WTC11 (cell line): ENCODE data around the gene SMIM38. TPM values are rescaled to one million over a fixed set of nuclear protein-coding genes. Genes with fewer than 3 reads are reported as not detected.

ENCODE experiments used
- ATAC-seq: fragments of 200-7000 bp; cut with Tn5 transposase; 2 replicates; pipeline ENCODE4 v1.10.0; 2021; ENCODE audit warnings: mild to moderate bottlenecking, moderate library complexity
- CTCF ChIA-PET: fragments of 300-600 bp; sonication (Branson Sonifier 250); formaldehyde crosslinking; loops from one replicate; lab custom pipeline; 2021; ENCODE audit warnings: antibody characterized with exemption; lab: Charles Lee
- POLR2A ChIA-PET: fragments of 350-600 bp; sonication (Branson Sonifier 250); formaldehyde crosslinking; loops from one replicate; lab custom pipeline; 2021; ENCODE audit warnings: antibody characterized with exemption; lab: Charles Lee
- DNase-seq: peaks from one replicate; pipeline ENCODE4 v3.0.0; 2021; ENCODE audit warnings: low spot score
- H3K27ac Mint-ChIP-seq: 2 replicates; pipeline ENCODE4 v1.8.0; 2021; ENCODE audit warnings: mixed read lengths
- H3K27me3 Mint-ChIP-seq: 2 replicates; pipeline ENCODE4 v1.8.0; 2021; ENCODE audit warnings: low read depth, mild to moderate bottlenecking, moderate library complexity, mixed read lengths
- H3K36me3 Mint-ChIP-seq: 2 replicates; pipeline ENCODE4 v1.8.0; 2021; ENCODE audit warnings: mixed read lengths
- H3K4me1 Mint-ChIP-seq: 2 replicates; pipeline ENCODE4 v1.8.0; 2022; ENCODE audit warnings: mixed read lengths
- H3K4me3 Mint-ChIP-seq: 2 replicates; pipeline ENCODE4 v1.8.0; 2021; ENCODE audit warnings: mild to moderate bottlenecking, moderate library complexity, mixed read lengths
- H3K9me3 Mint-ChIP-seq: 2 replicates; pipeline ENCODE4 v1.8.0; 2021; ENCODE audit warnings: mixed read lengths
- CBFB ChIP-seq: sonication (generic); formaldehyde crosslinking; IDR thresholded peaks from 2 replicates; pipeline ENCODE4 v1.8.1; 2022; ENCODE audit warnings: mild to moderate bottlenecking, low read depth, missing genetic modification reagents
- CREB1 ChIP-seq: sonication (generic); formaldehyde crosslinking; IDR thresholded peaks from 2 replicates; pipeline ENCODE4 v1.8.0; 2023; ENCODE audit warnings: mild to moderate bottlenecking, missing genetic modification reagents
- EMX1 ChIP-seq: fragments of 250-450 bp; sonication (Bioruptor Pico); IDR thresholded peaks from 2 replicates; pipeline ENCODE4 v1.8.0; 2021; ENCODE audit warnings: mild to moderate bottlenecking
- FOXK1 ChIP-seq: sonication (generic); formaldehyde crosslinking; IDR thresholded peaks from 2 replicates; pipeline ENCODE4 v1.8.0; 2022; ENCODE audit warnings: mild to moderate bottlenecking, moderate library complexity, missing genetic modification reagents
- FOXP1 ChIP-seq: sonication (generic); formaldehyde crosslinking; IDR thresholded peaks from 2 replicates; pipeline ENCODE4 v1.8.0; 2022; ENCODE audit warnings: missing genetic modification reagents, mild to moderate bottlenecking, moderate library complexity, borderline replicate concordance
- JAZF1 ChIP-seq: fragments of 250-450 bp; sonication (Bioruptor Pico); IDR thresholded peaks from 2 replicates; pipeline ENCODE4 v1.9.0; 2021; ENCODE audit warnings: moderate library complexity, mild to moderate bottlenecking, inconsistent platforms
- NFATC4 ChIP-seq: fragments of 250-450 bp; sonication (Bioruptor Pico); IDR thresholded peaks from 2 replicates; pipeline ENCODE4 v1.9.0; 2021; ENCODE audit warnings: mild to moderate bottlenecking
- NR1H2 ChIP-seq: sonication (generic); formaldehyde crosslinking; IDR thresholded peaks from 2 replicates; pipeline ENCODE4 v1.9.0; 2021; ENCODE audit warnings: mild to moderate bottlenecking, moderate library complexity, missing genetic modification reagents
- ZNF138 ChIP-seq: sonication (generic); formaldehyde crosslinking; conservative IDR thresholded peaks from 2 replicates; pipeline ENCODE4 v1.8.1; 2022; ENCODE audit warnings: mild to moderate bottlenecking, moderate library complexity, missing genetic modification reagents
- ZNF219 ChIP-seq: sonication (generic); formaldehyde crosslinking; IDR thresholded peaks from 2 replicates; pipeline ENCODE4 v1.8.0; 2023; ENCODE audit warnings: missing genetic modification reagents, mild to moderate bottlenecking, borderline replicate concordance
- ZNF396 ChIP-seq: fragments of 250-450 bp; sonication (Bioruptor Pico); IDR thresholded peaks from 2 replicates; pipeline ENCODE4 v1.8.0; 2021; ENCODE audit warnings: mild to moderate bottlenecking, moderate library complexity, borderline replicate concordance
- ZNF416 ChIP-seq: fragments of 250-450 bp; sonication (Bioruptor Pico); IDR thresholded peaks from 2 replicates; pipeline ENCODE4 v1.9.0; 2021; ENCODE audit warnings: mild to moderate bottlenecking, inconsistent platforms
- ZNF671 ChIP-seq: fragments of 250-450 bp; sonication (Bioruptor Pico); IDR thresholded peaks from 2 replicates; pipeline ENCODE4 v1.8.0; 2021; ENCODE audit warnings: mild to moderate bottlenecking
- total RNA-seq: library from RNA; stranded (reverse); gene quantifications from 3 replicates; pipeline ENCODE4 v1.2.3, GENCODE V29; 2021
- TF ChIP-seq, protein P1 (sequence below): fragments of 250-450 bp; sonication (Bioruptor Pico); conservative IDR thresholded peaks from 2 replicates; pipeline ENCODE4 v1.9.0; 2021; ENCODE audit warnings: mild to moderate bottlenecking
- TF ChIP-seq, protein P2 (sequence below): sonication (generic); formaldehyde crosslinking; IDR thresholded peaks from 2 replicates; pipeline ENCODE4 v1.8.1; 2022; ENCODE audit warnings: missing genetic modification reagents, borderline replicate concordance
- TF ChIP-seq, protein P3 (sequence below): sonication (generic); formaldehyde crosslinking; IDR thresholded peaks from 2 replicates; pipeline ENCODE4 v1.8.0; 2023; ENCODE audit warnings: mild to moderate bottlenecking, missing genetic modification reagents
- TF ChIP-seq, protein P4 (sequence below): sonication (generic); formaldehyde crosslinking; conservative IDR thresholded peaks from 2 replicates; pipeline ENCODE4 v1.8.1; 2023; ENCODE audit warnings: mild to moderate bottlenecking, low read depth, missing genetic modification reagents, moderate library complexity
- TF ChIP-seq, protein P5 (sequence below): sonication (generic); formaldehyde crosslinking; IDR thresholded peaks from 2 replicates; pipeline ENCODE4 v1.8.1; 2023; ENCODE audit warnings: mild to moderate bottlenecking, missing genetic modification reagents

SMIM38 gene
- total RNA-seq, 1 experiment from 2014 or later: 0.39 TPM

DNA sequence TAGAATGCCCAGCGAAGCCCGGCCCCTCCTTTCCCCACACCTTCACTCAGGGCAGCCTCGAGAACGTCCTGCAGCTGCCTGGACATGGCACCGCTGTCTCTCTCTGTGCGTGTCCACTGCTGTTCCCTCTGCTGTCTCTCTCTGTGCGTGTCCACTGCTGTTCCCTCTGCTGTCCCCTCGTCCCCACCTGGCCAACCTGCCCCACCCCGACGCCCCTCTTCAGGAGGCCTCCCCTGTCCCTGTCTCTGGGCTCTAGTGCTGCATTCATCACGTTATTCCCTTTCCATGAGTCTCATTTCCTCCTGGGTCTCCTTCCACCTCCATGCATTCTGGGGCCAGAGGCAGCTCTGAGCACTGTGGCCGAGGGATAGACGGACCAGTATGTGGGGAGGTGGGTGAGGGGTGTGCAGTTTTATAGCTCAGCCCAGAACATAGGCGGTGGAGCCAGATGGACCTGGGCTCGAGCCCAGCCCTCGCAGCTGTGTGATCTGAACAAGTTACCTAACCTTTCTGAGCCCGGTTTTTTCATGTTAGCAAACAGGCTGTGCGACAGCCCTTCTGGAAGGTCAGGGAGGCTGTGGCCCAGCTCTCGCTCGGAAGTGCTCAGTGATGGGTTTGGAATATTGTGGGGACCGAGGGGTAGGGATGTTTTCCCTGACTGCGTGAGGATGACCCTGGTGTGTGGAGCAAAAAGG, 41.9 kb upstream of the SMIM38 start:
- DNase-seq: no peak
- ChIA-PET POLR2A (interaction anchor here (1.1 kb wide), 1 partner anchor 561 kb away, joined by 3 read pairs; the partner anchor contains the start of gene LTO1), CTCF (interaction anchor here (1.0 to 3.1 kb wide), 3 partner anchors 12 to 530 kb away, joined by 3 to 24 read pairs (median 3); no protein-coding TSS in a partner anchor)
- TF ChIP-seq ZNF396 (CRISPR knock-in tag) (no peak), FOXP1 (CRISPR knock-in tag) (no peak), ZNF416 (CRISPR knock-in tag) (no peak), ZNF138 (CRISPR knock-in tag) (no peak)
- TF ChIP-seq, protein P1, sequence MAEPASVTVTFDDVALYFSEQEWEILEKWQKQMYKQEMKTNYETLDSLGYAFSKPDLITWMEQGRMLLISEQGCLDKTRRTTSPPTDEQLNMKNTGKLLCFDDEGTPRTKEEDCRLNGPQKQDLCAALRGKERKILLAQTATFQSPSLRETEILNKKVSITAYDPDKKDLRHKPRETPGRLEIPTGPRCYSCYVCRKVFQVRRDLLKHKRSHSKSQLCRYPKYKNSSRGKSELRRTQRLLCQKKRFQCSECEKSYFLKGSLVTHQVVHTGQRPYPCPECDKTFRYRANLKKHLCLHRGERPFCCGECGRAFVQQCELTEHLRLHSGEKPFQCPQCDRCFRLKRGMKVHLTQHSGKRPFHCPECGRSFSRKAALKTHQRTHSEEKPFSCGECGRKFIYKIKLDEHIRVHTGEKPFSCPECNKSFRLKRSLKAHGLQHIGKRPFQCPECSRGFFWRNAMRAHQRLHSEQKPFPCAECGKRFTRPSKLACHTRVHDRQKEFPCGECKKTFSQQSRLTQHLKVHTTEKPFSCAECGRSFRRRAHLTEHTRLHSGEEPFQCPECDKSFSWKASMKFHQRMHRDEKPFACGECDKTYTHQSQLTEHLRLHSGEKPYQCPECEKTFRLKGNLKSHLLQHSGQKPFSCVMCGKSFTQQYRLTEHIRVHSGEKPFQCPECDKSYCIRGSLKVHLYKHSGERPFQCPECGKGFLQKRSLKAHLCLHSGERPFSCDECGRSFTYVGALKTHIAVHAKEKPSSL (CRISPR knock-in tag): no peak
- Mint-ChIP-seq H3K27ac (no peak overlapping the region), H3K9me3 (peaks cover 24% of the 10 kb centered on the region), H3K4me3 (no peak overlapping the region), H3K4me1 (no peaks in the 10 kb centered on the region), H3K36me3 (peaks cover 16% of the 10 kb centered on the region), H3K27me3 (peaks cover 3% of the 10 kb centered on the region)
- ATAC-seq: no peak

DNA sequence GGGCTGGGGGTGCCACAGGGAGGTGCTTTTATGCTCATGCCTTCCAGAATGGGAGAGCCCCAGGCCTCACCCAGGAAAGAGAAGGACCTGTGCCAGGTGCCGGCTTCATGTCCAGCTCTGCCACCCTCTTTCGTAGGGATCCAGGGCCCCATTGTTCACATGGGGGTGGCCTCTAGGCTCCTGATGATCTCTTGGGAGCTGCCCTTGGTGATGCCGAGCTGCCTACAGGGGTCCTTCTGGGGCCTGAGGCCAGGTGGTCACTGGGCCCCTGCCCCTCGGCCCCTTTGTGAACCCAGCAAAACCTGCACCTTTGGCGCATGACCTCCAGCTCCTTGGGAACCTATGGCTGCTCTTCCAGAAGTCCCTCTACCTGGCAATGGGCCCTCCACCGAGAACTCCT, 41.4 kb upstream of the SMIM38 start:
- H3K27ac Mint-ChIP-seq: no peak overlapping the region
- no peak for ATAC-seq
- peaks cover 18% of the 10 kb centered on the region for H3K36me3 Mint-ChIP-seq
- H3K4me1 Mint-ChIP-seq: no peaks in the 10 kb centered on the region
- ChIA-PET POLR2A (interaction anchor here (1.1 kb wide), 1 partner anchor 561 kb away, joined by 3 read pairs; the partner anchor contains the start of gene LTO1), CTCF (interaction anchor here (0.8 to 3.1 kb wide), 4 partner anchors 13 to 548 kb away, joined by 3 to 24 read pairs (median 4); no protein-coding TSS in a partner anchor)
- peaks cover 24% of the 10 kb centered on the region for H3K9me3 Mint-ChIP-seq
- H3K27me3 Mint-ChIP-seq: peaks cover 2% of the 10 kb centered on the region
- H3K4me3 Mint-ChIP-seq: no peak overlapping the region
- TF ChIP-seq ZNF671 (CRISPR knock-in tag): no peak
- TF ChIP-seq, protein P2, sequence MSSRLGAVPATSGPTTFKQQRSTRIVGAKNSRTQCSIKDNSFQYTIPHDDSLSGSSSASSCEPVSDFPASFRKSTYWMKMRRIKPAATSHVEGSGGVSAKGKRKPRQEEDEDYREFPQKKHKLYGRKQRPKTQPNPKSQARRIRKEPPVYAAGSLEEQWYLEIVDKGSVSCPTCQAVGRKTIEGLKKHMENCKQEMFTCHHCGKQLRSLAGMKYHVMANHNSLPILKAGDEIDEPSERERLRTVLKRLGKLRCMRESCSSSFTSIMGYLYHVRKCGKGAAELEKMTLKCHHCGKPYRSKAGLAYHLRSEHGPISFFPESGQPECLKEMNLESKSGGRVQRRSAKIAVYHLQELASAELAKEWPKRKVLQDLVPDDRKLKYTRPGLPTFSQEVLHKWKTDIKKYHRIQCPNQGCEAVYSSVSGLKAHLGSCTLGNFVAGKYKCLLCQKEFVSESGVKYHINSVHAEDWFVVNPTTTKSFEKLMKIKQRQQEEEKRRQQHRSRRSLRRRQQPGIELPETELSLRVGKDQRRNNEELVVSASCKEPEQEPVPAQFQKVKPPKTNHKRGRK (CRISPR knock-in tag): no peak
- DNase-seq: no peak

DNA sequence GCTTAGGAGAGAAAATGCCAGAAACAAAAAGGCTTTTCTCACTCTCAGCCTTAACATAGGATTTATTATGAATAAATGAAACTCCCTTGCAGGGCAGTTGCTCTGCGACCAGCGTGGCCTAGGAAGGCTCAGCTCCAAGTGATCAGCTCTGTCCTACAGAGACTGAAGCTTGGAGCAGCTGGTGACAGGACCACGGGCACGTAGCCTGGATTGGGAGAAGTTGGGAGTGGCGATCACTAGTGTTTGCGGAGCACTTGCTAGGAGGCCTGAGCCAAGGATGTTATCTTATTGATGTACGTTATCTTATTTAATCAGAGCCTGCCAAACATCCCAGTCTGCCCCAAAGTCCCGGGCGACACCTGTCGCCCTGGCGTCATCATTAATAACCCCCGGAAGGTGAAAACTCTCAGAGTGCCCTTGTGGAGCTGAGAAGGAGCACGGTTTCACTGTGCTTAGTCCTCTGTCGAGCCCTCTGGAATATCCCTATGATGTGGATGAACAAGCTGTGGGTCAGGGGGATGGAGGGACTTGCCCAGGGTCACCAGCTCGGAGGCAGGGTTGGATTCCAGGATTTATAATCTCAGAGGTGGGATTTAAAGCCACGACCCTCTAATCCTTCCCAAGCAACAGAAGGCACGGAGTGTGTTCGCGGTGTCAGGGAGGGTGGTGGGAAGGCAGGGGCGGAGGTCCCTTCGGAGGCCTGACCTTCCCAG, 40.8 kb upstream of the SMIM38 start:
- Mint-ChIP-seq H3K36me3 (peaks cover 15% of the 10 kb centered on the region), H3K9me3 (peaks cover 20% of the 10 kb centered on the region), H3K4me3 (no peak overlapping the region), H3K27me3 (no peaks in the 10 kb centered on the region; the same call in 1 of the 2 replicates), H3K27ac (no peak overlapping the region), H3K4me1 (no peaks in the 10 kb centered on the region)
- CTCF ChIA-PET: interaction anchor here (0.5 to 3.1 kb wide), 5 partner anchors 14 to 569 kb away, joined by 3 to 24 read pairs (median 3); no protein-coding TSS in a partner anchor
- DNase-seq (no peak), ATAC-seq (no peak)
- POLR2A ChIA-PET: interaction anchor here (1.1 kb wide), 1 partner anchor 560 kb away, joined by 3 read pairs; the partner anchor contains the start of gene LTO1
- no peak for TF ChIP-seq EMX1 (CRISPR knock-in tag)
- TF ChIP-seq, protein P3, sequence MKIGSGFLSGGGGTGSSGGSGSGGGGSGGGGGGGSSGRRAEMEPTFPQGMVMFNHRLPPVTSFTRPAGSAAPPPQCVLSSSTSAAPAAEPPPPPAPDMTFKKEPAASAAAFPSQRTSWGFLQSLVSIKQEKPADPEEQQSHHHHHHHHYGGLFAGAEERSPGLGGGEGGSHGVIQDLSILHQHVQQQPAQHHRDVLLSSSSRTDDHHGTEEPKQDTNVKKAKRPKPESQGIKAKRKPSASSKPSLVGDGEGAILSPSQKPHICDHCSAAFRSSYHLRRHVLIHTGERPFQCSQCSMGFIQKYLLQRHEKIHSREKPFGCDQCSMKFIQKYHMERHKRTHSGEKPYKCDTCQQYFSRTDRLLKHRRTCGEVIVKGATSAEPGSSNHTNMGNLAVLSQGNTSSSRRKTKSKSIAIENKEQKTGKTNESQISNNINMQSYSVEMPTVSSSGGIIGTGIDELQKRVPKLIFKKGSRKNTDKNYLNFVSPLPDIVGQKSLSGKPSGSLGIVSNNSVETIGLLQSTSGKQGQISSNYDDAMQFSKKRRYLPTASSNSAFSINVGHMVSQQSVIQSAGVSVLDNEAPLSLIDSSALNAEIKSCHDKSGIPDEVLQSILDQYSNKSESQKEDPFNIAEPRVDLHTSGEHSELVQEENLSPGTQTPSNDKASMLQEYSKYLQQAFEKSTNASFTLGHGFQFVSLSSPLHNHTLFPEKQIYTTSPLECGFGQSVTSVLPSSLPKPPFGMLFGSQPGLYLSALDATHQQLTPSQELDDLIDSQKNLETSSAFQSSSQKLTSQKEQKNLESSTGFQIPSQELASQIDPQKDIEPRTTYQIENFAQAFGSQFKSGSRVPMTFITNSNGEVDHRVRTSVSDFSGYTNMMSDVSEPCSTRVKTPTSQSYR (CRISPR knock-in tag): no peak
- no peak for TF ChIP-seq JAZF1 (CRISPR knock-in tag)
- no peak for TF ChIP-seq CBFB (CRISPR knock-in tag)
- TF ChIP-seq NFATC4 (CRISPR knock-in tag): no peak
- no peak for TF ChIP-seq FOXK1 (CRISPR knock-in tag)
- no peak for TF ChIP-seq NR1H2 (CRISPR knock-in tag)
- TF ChIP-seq, protein P4, sequence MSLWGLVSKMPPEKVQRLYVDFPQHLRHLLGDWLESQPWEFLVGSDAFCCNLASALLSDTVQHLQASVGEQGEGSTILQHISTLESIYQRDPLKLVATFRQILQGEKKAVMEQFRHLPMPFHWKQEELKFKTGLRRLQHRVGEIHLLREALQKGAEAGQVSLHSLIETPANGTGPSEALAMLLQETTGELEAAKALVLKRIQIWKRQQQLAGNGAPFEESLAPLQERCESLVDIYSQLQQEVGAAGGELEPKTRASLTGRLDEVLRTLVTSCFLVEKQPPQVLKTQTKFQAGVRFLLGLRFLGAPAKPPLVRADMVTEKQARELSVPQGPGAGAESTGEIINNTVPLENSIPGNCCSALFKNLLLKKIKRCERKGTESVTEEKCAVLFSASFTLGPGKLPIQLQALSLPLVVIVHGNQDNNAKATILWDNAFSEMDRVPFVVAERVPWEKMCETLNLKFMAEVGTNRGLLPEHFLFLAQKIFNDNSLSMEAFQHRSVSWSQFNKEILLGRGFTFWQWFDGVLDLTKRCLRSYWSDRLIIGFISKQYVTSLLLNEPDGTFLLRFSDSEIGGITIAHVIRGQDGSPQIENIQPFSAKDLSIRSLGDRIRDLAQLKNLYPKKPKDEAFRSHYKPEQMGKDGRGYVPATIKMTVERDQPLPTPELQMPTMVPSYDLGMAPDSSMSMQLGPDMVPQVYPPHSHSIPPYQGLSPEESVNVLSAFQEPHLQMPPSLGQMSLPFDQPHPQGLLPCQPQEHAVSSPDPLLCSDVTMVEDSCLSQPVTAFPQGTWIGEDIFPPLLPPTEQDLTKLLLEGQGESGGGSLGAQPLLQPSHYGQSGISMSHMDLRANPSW (CRISPR knock-in tag): no peak
- TF ChIP-seq, protein P5, sequence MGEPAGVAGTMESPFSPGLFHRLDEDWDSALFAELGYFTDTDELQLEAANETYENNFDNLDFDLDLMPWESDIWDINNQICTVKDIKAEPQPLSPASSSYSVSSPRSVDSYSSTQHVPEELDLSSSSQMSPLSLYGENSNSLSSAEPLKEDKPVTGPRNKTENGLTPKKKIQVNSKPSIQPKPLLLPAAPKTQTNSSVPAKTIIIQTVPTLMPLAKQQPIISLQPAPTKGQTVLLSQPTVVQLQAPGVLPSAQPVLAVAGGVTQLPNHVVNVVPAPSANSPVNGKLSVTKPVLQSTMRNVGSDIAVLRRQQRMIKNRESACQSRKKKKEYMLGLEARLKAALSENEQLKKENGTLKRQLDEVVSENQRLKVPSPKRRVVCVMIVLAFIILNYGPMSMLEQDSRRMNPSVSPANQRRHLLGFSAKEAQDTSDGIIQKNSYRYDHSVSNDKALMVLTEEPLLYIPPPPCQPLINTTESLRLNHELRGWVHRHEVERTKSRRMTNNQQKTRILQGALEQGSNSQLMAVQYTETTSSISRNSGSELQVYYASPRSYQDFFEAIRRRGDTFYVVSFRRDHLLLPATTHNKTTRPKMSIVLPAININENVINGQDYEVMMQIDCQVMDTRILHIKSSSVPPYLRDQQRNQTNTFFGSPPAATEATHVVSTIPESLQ: no peak
- no peak for TF ChIP-seq ZNF219 (CRISPR knock-in tag)
- TF ChIP-seq CREB1: no peak
